ENCODE data around the gene C12orf57.
A peak's percentile ranks its signal among the peaks of the same experiment; 100 is the strongest.

C12orf57 gene

DNA sequence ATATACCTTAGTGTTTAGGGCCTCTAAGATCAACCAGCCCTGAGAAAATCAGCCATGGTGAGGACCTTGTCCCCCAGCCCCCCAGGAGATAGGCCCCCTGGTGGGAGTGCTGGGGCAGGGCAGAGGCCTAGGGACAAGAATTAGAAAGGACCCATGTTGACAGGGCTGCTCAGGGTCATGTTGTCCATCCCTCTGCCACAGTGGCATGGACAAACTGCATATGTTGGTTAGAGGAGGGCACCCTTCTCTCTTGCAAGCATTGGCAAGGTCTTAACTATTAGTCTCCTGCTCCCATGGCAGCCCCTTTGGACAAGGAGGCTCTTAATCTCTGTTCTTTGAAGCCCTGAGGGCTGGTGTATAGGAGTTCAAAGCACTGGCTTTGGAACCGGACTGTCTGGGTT lies 6.6 kb downstream of the C12orf57 start:
- DNase-seq (ENCODE audit: low read depth in 2 of 2) = no peak
- TF ChIP-seq, protein P1, sequence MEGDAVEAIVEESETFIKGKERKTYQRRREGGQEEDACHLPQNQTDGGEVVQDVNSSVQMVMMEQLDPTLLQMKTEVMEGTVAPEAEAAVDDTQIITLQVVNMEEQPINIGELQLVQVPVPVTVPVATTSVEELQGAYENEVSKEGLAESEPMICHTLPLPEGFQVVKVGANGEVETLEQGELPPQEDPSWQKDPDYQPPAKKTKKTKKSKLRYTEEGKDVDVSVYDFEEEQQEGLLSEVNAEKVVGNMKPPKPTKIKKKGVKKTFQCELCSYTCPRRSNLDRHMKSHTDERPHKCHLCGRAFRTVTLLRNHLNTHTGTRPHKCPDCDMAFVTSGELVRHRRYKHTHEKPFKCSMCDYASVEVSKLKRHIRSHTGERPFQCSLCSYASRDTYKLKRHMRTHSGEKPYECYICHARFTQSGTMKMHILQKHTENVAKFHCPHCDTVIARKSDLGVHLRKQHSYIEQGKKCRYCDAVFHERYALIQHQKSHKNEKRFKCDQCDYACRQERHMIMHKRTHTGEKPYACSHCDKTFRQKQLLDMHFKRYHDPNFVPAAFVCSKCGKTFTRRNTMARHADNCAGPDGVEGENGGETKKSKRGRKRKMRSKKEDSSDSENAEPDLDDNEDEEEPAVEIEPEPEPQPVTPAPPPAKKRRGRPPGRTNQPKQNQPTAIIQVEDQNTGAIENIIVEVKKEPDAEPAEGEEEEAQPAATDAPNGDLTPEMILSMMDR (IDR thresholded peaks at IDR 0.05; ENCODE audit: low read depth, low read length) = peak; percentile 35
- no peak overlapping the region for H3K4me3 ChIP-seq (replicated peaks in 1 of 2; ENCODE audit: low read depth in 2 of 2, low read length in 2 of 2)

DNA sequence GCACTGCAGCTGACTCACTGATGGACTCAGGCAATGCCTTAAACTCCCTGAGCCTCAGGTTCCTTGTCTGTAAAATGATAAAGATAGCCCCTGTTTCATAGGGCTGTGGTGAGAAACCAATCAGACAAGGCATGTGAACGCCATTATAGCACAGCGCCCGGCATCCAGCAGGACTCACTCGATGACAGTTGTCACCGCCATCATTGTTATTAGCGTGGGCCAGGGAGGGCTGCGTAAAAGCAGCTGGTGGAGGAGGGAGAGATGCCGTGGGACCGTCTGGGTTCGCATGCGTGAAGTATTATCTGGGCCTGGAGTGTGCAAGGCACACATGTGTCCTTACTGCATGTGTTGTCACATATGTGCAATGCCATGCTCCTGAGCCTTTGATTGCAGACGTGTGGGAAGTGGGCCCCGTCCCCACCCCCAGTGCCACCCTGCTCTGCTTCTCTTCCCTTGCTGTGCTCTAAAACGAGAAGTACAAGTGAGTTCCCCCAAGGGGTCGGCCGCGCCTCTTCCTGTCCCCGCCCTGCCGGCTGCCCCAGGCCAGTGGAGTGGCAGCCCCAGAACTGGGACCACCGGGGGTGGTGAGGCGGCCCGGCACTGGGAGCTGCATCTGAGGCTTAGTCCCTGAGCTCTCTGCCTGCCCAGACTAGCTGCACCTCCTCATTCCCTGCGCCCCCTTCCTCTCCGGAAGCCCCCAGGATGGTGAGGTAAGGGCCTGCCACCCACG lies 7.2 kb downstream of the C12orf57 start, which contains the start of gene PTPN6:
Gene PTPN6, plus strand, starts transcription at position 546 of the 730 bp plus-strand sequence. Its CDS starts 157 bp downstream, at position 703.
- TF ChIP-seq, protein P1 (IDR thresholded peaks at IDR 0.05; ENCODE audit: low read depth, low read length) = no peak
- no peak for DNase-seq (ENCODE audit: low read depth in 2 of 2)
- no peak within 1 kb of the TSS for H3K4me3 ChIP-seq (replicated peaks in 1 of 2; ENCODE audit: low read depth in 2 of 2, low read length in 2 of 2)

DNA sequence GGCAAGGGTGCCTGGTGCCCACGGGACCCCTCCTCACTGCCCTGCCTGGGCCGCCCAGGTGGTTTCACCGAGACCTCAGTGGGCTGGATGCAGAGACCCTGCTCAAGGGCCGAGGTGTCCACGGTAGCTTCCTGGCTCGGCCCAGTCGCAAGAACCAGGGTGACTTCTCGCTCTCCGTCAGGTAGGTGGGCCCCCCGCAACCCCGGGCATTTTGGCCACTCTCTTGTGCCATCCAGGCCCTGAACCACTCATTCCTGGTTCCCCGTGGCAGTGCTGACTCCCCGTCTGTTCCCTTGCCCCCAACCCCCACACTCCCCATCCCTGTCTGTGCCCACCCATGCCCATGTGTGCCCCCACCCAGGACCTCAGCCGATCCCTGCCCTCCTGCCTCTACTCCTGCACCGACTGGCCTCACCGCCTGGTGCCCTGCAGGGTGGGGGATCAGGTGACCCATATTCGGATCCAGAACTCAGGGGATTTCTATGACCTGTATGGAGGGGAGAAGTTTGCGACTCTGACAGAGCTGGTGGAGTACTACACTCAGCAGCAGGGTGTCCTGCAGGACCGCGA lies 7.8 kb downstream of the C12orf57 start:
- TF ChIP-seq, protein P1 (IDR thresholded peaks at IDR 0.05; ENCODE audit: low read depth, low read length) = no peak
- H3K4me3 ChIP-seq (replicated peaks in 1 of 2; ENCODE audit: low read depth in 2 of 2, low read length in 2 of 2) = no peak overlapping the region
- no peak for DNase-seq (ENCODE audit: low read depth in 2 of 2)

DNA sequence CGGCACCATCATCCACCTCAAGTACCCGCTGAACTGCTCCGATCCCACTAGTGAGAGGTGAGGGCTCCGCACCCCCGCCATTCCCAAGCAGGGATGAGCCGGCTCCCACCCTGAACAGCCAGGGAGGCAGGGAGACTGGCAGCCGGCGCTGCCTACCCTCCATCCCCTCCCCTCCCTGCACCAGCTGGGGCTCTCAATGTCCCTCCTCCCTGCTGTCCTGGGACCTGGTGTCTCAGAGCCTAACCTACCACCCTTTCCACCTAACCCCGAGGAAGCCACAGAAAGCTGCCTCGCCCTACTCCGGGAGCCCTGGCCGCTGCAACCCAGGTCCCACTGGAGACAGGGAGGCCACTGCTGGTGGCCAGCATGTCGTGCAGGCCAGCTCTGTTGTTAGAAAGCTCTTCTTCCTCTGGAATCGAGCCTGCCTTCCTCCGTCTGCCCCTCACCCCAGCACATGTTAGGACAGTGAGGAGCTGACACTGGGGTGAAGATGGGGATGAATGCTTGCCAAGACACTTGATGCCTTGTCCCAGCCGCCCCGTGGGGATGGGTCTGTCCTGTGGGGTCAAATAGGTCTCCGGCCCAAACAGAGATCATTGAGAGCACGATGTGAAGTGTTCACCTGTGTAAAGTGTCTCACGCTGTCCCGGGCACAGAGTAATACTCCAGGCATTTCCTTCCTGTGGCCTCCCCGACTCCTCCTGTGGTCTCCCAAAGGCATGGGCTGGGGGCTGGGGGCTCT lies 8.5 kb downstream of the C12orf57 start:
- H3K4me3 ChIP-seq (replicated peaks in 1 of 2; ENCODE audit: low read depth in 2 of 2, low read length in 2 of 2) = no peak overlapping the region
- no peak for DNase-seq (ENCODE audit: low read depth in 2 of 2)
- TF ChIP-seq, protein P1 (IDR thresholded peaks at IDR 0.05; ENCODE audit: low read depth, low read length) = no peak

DNA sequence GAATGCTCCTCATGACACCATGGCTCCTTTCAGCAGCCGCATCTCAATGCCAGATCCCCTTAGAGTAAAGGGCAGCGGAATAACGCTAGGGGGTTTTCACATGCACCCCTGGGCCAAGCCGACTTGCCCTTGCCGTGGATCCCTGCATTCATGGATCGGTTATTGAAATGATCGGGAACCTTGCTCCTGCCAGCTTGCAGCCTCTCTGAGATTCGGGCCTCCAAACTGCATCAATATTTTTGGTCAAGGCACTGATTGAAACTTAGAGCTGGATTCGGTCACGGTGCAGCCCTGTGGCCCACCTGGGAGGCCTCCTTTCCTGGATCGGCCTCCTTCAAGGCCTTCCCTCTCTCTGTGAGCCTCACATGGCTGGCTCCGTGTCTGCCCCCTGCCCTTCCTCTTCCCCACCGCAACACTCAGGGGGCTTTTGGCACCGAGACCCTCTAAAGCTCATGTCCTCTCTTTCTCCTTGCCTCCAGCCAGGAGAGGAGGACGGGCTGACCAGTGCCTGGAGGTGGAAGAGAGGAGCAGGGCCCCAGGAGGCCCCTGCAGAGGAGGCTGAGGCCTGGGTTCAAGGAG lies 9.1 kb downstream of the C12orf57 start:
- no peak overlapping the region for H3K4me3 ChIP-seq (replicated peaks in 1 of 2; ENCODE audit: low read depth in 2 of 2, low read length in 2 of 2)
- TF ChIP-seq, protein P1 (IDR thresholded peaks at IDR 0.05; ENCODE audit: low read depth, low read length) = no peak
- DNase-seq (ENCODE audit: low read depth in 2 of 2) = no peak

DNA sequence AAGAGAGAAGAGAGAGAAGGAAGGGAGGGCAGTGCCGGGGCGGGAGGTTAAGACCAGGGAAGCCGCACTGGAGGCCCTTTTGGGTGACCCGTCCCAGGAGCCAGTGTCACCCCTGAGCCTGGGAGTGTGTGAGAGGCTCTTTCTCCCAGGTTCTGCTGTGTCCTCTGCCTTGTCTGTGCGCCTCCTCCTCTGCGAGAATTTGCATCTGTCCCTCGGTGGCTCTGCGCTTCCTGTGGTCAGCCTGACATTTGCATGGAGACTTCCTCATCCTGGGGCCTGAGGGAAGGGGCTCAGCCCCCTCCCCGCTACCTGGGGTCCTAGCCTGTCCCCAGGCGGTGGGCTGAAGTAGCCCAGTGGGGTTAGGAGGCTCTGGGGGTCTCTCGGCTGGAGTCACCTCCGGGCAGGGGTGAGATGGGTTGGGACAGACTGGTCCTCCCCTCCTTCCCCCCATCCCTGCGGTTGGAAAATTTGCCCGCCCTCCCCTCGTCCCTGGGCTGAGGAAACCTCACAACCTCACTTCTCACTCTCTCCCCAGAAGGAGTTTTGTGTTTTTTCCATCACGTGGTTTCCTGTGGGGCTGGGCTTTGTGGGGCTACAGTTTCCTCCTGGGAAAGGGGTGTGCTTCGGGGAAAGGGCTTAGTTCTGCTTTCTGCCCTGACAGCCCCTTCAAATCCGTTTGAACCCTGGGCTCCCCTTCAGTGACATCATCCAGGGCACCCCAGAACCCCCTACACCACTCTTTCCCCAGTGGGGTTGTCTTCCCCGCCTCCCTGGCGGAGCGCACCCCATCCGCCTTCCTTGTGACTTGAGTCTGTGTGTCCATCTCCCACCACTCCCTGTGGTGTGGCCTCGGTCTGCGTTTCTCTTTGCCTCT lies 9.9 kb downstream of the C12orf57 start:
- no peak overlapping the region for H3K4me3 ChIP-seq (replicated peaks in 1 of 2; ENCODE audit: low read depth in 2 of 2, low read length in 2 of 2)
- TF ChIP-seq, protein P1 (IDR thresholded peaks at IDR 0.05; ENCODE audit: low read depth, low read length) = no peak
- peak; percentile 47 to 68 for DNase-seq (ENCODE audit: low read depth in 2 of 2)
